Measurements from ENCODE around the gene PSMD12.
"Not testable (repeated sequence)": the region's sequence is repeated elsewhere in the genome, so short reads cannot be mapped to it uniquely, and the experiment has no call there.

The PSMD12 gene

GRCh38 chr17:67366193-67367157 is at the start of gene PSMD12:
Gene PSMD12 (minus strand): TSS chr17:67366577. CDS start chr17:67366519, 58 bp downstream.
- peak; percentile 96 for DNase-seq (ENCODE audit: low spot score)

GRCh38 chr17:67415291-67415690 is 48.9 kb upstream of the PSMD12 start:
- DNase-seq (ENCODE audit: low spot score) = no peak

DNA sequence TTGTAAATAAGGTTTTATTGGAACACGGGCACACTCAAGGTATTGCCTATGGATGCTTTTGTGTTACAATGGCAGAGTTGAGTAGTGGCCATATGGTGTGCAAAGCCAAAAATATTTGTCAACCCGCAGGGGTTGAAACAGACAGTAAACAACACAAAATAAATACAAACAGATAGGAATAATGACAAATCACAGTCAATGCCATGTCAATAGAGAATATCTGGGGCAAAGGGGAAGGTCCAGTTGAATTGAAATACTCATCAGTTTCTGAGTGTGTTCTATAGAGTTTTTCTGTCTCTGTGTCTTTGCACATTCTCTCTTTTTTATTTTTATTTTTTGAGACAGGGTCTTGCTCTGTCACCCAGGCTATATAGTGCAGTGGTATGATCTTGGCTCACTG is 48.2 kb upstream of the PSMD12 start:
- no peak for DNase-seq (ENCODE audit: low spot score)

DNA sequence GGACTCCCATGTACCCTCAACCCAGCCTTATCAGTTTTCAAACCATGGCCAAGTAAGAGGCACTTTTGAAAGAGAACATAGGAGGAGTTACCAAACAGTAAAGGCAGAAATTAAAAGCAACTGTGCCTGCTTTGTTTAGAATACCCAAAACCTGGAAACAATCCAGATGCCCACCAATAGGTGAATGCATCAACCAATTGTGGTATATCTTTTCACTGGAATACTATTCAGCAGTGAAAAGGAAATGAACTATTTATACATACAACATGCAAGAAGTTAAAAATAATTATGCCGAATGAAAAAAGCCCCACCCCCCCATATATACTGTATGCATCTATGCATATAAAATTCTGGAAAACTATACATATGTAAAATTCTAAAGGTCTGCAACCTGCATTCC is 47.8 kb upstream of the PSMD12 start:
- DNase-seq (ENCODE audit: low spot score) = no peak

- no peak for DNase-seq (ENCODE audit: low spot score)
Measured at GRCh38 chr17:67413388-67413787, 47.0 kb upstream of the PSMD12 start.

DNA sequence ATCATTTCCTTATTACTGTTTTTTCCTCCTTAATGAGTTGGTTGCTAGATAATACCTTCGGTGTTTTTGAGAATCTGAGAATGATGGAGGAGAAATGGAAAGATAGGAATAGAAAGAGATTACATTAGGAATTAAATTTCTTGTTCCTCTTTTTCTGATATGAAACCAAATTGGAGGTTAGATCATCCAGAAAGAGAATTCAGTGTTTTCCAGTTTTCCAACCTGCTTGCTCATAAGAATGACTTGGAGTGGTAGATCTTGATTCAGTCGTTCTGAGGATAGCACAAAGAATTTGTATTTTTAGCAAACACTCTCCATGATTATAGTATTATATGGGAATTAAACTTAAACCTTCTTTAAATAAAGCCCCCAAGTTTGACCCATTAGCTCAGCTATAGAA is 46.6 kb upstream of the PSMD12 start:
- no peak for DNase-seq (ENCODE audit: low spot score)

- no peak for DNase-seq (ENCODE audit: low spot score)
Measured at GRCh38 chr17:67412032-67412431, 45.7 kb upstream of the PSMD12 start.

GRCh38 chr17:67411397-67411796 is 45.0 kb upstream of the PSMD12 start:
- no peak for DNase-seq (ENCODE audit: low spot score)

- not testable (repeated sequence) for DNase-seq (ENCODE audit: low spot score)
Measured at GRCh38 chr17:67408455-67408830, 42.1 kb upstream of the PSMD12 start.

DNA sequence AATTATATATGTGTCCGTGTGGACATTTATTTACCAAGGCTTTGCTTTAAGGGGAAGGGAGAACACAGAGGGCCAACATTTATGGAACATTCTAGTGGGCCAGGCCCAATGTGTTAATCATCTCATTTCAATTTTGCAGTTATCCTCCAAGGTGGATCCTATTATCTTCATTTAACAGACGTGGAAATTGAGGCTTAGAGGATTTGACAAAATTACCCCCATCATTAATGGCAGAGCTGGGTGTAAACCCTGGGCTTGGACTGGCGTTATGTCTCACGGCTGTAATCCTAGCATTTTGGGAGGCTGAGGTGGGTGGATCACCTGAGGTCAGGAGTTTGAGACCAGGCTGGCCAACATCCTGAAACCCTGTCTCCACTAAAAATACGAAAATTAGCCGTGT is 37.1 kb upstream of the PSMD12 start:
- no peak for DNase-seq (ENCODE audit: low spot score)

- no peak for DNase-seq (ENCODE audit: low spot score)
Measured at GRCh38 chr17:67403065-67403464, 36.7 kb upstream of the PSMD12 start.

GRCh38 chr17:67401598-67402504 is 35.5 kb upstream of the PSMD12 start:
- no peak for DNase-seq (ENCODE audit: low spot score)

GRCh38 chr17:67401106-67401505 is 34.7 kb upstream of the PSMD12 start:
- no peak for DNase-seq (ENCODE audit: low spot score)

- no peak for DNase-seq (ENCODE audit: low spot score)
Measured at GRCh38 chr17:67400193-67400592, 33.8 kb upstream of the PSMD12 start.

- no peak for DNase-seq (ENCODE audit: low spot score)
Measured at GRCh38 chr17:67399676-67400075, 33.3 kb upstream of the PSMD12 start.

- no peak for DNase-seq (ENCODE audit: low spot score)
Measured at GRCh38 chr17:67393809-67394397, 27.5 kb upstream of the PSMD12 start.

GRCh38 chr17:67392111-67392510 is 25.7 kb upstream of the PSMD12 start:
- DNase-seq (ENCODE audit: low spot score) = no peak

- DNase-seq (ENCODE audit: low spot score) = peak; percentile 56
Measured at GRCh38 chr17:67390646-67391361, 24.4 kb upstream of the PSMD12 start.

GRCh38 chr17:67390006-67390645 is 23.7 kb upstream of the PSMD12 start:
- DNase-seq (ENCODE audit: low spot score) = no peak

GRCh38 chr17:67388986-67389385 is 22.6 kb upstream of the PSMD12 start:
- DNase-seq (ENCODE audit: low spot score) = no peak

DNA sequence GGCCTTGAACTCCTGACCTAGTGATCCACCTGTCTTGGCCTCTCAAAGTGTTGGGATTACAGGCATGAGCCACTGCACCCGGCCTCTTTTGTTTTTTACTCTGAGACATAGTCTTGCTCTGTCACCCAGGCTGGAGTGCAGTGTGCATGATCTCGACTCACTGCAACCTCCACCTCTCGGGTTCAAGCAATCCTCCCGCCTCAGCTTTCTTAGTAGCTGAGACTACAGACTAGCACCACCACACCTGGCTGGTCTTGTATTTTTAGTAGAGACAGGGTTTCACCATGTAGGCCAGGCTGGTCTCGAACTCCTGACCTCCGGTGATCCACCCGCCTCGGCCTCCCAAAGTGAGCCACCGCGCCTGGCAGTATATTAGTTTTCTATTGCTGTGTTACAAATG is 22.2 kb upstream of the PSMD12 start:
- not testable (repeated sequence) for DNase-seq (ENCODE audit: low spot score)
